Epithelial cell of esophagus (primary cell): ENCODE measurements around the gene SPINT1.
A peak's percentile ranks its signal among the peaks of the same experiment; 100 is the strongest.

Source experiments
- DNase-seq: peaks from one replicate; pipeline ENCODE4 v3.0.0; 2010; ENCODE audit warnings: low read depth
- H3K4me3 ChIP-seq: 2 replicates; pipeline ENCODE4 v1.5.1; 2011; ENCODE audit warnings: mild to moderate bottlenecking, low read length, control low read depth
- CTCF ChIP-seq: IDR thresholded peaks from 2 replicates; pipeline ENCODE4 v1.5.1; 2011; ENCODE audit warnings: low read depth, mild to moderate bottlenecking, low read length, control low read depth, inconsistent platforms; ENCODE audit not compliant: insufficient read depth; ENCODE audit errors: missing control alignments

Gene SPINT1

DNA sequence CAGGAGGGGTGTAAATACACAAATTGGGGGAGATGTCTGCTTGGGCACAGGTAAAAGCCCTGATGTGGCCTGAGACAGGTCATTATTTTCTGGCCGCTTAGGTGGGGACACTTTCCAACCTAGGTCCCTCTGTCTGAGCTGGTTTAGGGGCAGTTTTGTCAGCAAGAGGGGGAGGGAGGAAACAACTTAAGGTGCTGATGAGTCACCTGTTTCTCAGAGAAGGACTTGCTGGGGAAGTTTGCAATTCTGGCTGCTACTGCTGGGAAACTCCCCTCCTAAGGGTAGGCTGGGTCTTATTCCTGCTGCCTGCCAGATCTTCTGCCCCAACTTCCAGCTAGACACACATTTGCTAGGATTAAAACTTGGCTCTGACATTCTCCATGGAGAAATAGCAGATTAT is 34.9 kb downstream of the SPINT1 start:
- TF ChIP-seq CTCF: no peak
- peak; percentile 96 for DNase-seq
- H3K4me3 ChIP-seq: no peak overlapping the region

DNA sequence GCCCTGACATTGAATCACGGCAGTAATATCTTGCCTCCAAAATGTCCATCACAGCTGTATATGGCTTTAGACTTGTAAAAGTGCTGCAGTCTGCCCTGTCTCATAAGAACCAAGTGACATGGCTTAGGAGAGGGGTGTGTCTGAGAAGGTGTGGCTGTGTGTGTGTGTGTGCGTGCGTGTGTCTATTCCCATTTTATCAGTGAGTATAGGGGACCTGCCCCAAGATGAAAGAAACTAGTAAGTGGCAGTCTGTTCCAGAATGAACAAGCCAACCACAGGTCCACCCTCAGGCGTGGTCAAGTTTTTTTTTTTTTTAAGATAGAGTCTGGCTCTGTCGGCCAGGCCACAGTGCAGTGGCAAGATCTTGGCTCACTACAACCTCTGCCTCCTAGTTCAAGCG is 35.8 kb downstream of the SPINT1 start:
- no peak for TF ChIP-seq CTCF
- no peak overlapping the region for H3K4me3 ChIP-seq
- DNase-seq: peak; percentile 35

GRCh38 chr15:40881351-40881750 is 37.5 kb downstream of the SPINT1 start:
- no peak for DNase-seq
- no peak for TF ChIP-seq CTCF

DNA sequence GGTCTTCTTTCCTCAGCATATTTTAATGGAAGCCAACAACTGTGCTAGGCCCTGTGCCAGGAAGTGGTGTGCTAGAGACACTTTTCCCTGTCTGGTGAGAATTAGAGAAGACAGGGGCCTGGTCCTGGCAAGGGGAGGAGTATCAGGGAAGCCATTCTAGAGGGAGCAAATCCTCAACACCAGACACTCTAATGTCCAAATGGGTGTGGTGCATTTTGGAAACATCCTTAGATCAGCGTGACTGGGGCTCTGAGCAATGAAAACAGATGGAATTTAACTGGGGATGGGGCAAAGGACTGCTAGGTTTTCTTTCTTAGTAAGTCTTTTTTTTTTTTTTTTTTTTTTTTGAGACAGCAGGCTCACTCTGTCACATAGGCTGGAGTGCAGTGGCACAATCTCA is 42.7 kb downstream of the SPINT1 start:
- DNase-seq: no peak
- no peak for TF ChIP-seq CTCF

More at GRCh38 chr15:40881351-40881750, 37.5 kb downstream of the SPINT1 start:
- H3K4me3 ChIP-seq: no peak overlapping the region

DNA sequence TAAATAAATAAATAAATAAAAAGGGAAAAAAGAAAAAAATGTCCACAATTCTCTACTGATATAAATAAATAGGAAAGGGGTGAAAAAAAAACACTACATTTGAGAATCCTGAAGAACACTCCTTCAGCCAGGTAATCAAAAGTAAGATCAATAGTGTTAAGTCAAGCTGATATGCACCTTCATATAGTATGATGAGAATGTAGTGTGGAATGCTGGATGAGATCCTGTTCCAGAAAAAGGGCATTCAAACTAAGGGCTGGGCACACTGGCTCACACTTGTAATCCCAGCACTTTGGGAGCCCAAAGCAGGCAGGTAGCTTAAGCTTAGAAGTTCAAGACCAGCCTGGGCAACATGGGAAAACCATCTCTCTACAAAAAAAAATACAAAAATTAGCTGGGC is 45.3 kb downstream of the SPINT1 start:
- TF ChIP-seq CTCF: no peak
- no peak for DNase-seq

More for the DNA sequence above, 42.7 kb downstream of the SPINT1 start:
- H3K4me3 ChIP-seq: no peak overlapping the region

DNA sequence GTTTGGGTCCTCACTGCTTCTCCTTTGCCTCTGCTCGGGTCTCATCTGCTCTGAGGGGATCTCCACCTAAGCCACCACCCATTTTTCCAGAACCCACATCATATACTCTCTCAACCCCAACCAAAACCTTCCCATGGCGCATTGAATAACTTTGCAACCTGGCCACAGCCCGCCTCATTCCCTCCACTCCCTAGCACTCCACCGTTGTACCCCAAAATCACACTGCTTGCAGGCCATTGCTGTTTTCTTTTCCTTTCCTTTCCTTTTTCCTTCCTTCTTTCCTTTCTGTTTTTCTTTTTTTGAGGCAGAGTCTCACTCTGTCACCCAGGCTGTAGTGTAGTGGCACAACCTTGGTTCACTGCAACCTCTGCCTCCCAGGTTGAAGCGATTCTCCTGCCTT is 47.3 kb downstream of the SPINT1 start:
- no peak for TF ChIP-seq CTCF
- no peak overlapping the region for H3K4me3 ChIP-seq
- no peak for DNase-seq

More for the DNA sequence above, 45.3 kb downstream of the SPINT1 start:
- H3K4me3 ChIP-seq: no peak overlapping the region

- TF ChIP-seq CTCF: peak; percentile 80
- peak; percentile 82 for DNase-seq
- H3K4me3 ChIP-seq: no peak overlapping the region
Observed at GRCh38 chr15:40891810-40892446, 48.1 kb downstream of the SPINT1 start.
